K562 (cell line): ENCODE data around the gene SLC30A3. TPM values are rescaled to one million over a fixed set of nuclear protein-coding genes. Genes with fewer than 3 reads are reported as not detected.

Source experiments
- BCOR ChIP-seq: fragments of 450-650 bp; IDR thresholded peaks from 2 replicates; pipeline ENCODE4 v1.6.1; 2016
- CREBBP ChIP-seq: IDR thresholded peaks from one replicate; pipeline ENCODE4 v1.6.1; 2012; ENCODE audit warnings: low read depth, mild to moderate bottlenecking, control low read depth, inconsistent platforms, low read length
- DEAF1 ChIP-seq: fragments of 450-650 bp; formaldehyde crosslinking; IDR thresholded peaks from 2 replicates; pipeline ENCODE4 v1.4.0; 2020; ENCODE audit warnings: mild to moderate bottlenecking, moderate library complexity
- DPF2 ChIP-seq: fragments of 450-650 bp; IDR thresholded peaks from 2 replicates; pipeline ENCODE4 v1.6.1; 2016
- ETV1 ChIP-seq: fragments of 450-650 bp; conservative IDR thresholded peaks from 2 replicates; pipeline ENCODE4 v1.6.1; 2016; ENCODE audit warnings: missing genetic modification characterization, control low read depth, low read depth, missing compliant biosample characterization
- FOS ChIP-seq: IDR thresholded peaks from 3 replicates; pipeline ENCODE4 v1.6.1; 2011; ENCODE audit not compliant: insufficient read length; ENCODE audit errors: extremely low read depth
- PHF20 ChIP-seq: fragments of 450-650 bp; IDR thresholded peaks from 2 replicates; pipeline ENCODE4 v1.6.1; 2018; ENCODE audit not compliant: partially characterized antibody
- REST ChIP-seq, 2 experiments: fragments of 450-650 bp; formaldehyde crosslinking in 1 of 2; IDR thresholded peaks; 2 replicates each; pipeline versions ENCODE4 v1.4.0 to v1.6.1; 2014 to 2020; ENCODE audit warnings: mild to moderate bottlenecking in 2 of 2, borderline replicate concordance in 1 of 2, low read depth in 1 of 2
- SNRNP70 ChIP-seq: fragments of 200-400 bp; formaldehyde crosslinking; optimal IDR thresholded peaks from 2 replicates; pipeline ENCODE3; 2017; ENCODE audit warnings: low read depth, low read length
- ZHX1 ChIP-seq: fragments of 150-350 bp; conservative IDR thresholded peaks from 2 replicates; pipeline ENCODE4 v1.6.1; 2014; ENCODE audit warnings: low read length
- ZNF197 ChIP-seq: fragments of 200-800 bp; sonication (Bioruptor generic); IDR thresholded peaks from 2 replicates; pipeline ENCODE4 v1.6.1; 2016; ENCODE audit warnings: low read depth, missing genetic modification characterization, missing compliant biosample characterization
- ZNF239 ChIP-seq: fragments of 250-450 bp; sonication (Bioruptor Pico); IDR thresholded peaks from 2 replicates; pipeline ENCODE4 v1.4.0; 2020; ENCODE audit warnings: mild to moderate bottlenecking
- ZNF655 ChIP-seq: fragments of 250-450 bp; sonication (Bioruptor Pico); IDR thresholded peaks from 2 replicates; pipeline ENCODE4 v1.5.0; 2021
- polyA plus RNA-seq, 8 experiments: library from polyadenylated mRNA; depleted of rRNA in 4 of 8; stranded (reverse) in 5 of 8; unstranded in 3 of 8; fragments of >200 nt; fragmentation: Nextera tagmentation in 2 of 8; fragmentation: Illumina TruSeq in 1 of 8; extraction: Ambion mirVana in 2 of 8; extraction: Trizol in 1 of 8; gene quantifications; 2 replicates each; pipeline versions ENCODE4 v1.2.1 to v1.2.3, GENCODE V29; 2011 to 2014; ENCODE audit warnings: inconsistent platforms in 1 of 8, missing spikeins in 1 of 8
- total RNA-seq, 7 experiments: library from RNA; depleted of rRNA in 6 of 7; stranded (reverse); fragments of >200 nt in 6 of 7; fragmentation: Illumina TruSeq in 2 of 7; extraction: Trizol in 2 of 7; gene quantifications; 2 replicates each; pipeline versions ENCODE4 v1.2.1 to v1.2.3, GENCODE V29; 2011 to 2021; ENCODE audit warnings: low replicate concordance in 1 of 7

Gene SLC30A3
- total and polyA plus RNA-seq, 9 of the 15 experiments (the other 6 are each of a cell fraction or from before 2014, with no cell fraction given): 0.03 to 2.7 (median 0.89) TPM; not detected in 1

DNA sequence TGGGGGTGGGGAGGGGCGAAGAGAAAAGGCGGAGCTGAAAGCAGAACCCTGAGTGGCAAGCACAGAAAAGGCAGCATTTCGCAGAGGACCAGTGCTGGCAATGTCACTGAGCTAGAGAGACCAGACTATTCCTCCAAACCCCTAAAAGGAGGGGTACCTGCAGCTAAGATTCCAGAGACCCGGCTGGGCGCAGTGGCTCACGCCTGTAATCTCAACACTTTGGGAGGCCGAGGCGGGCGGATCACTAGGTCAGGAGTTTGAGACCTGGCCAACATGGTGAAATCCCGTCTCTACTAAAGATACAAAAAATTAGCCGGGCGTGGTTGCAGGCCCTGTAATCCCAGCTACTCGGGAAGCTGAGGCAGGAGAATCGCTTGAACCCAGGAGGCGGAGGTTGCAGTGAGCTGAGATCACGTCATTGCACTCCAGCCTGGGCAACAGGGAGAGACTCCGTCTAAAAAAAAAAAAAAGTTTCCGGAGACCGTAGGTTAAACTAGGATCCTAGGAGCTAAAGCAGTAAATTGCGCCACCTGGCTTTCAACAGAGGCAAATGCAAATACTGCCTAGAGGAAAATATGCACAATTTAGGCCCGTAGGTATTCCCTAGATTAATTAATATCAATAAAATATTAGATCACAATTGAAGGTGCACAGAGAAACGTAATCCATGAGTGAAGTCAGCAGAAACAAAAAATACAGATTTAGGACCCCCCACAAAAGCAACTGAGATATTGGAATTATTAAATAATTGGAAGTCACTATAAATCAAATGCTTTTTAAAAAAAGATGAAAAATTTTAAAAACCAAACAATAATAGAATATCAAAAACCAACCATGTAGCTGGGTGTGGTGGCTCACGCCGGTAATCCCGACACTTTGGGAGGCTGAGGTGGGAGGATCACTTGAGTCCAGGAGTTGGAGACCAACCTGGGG is 40.5 kb upstream of the SLC30A3 start (continued):
- TF ChIP-seq REST (IDR thresholded peaks at IDR 0.05; ENCODE audit: borderline replicate concordance) (peak; percentile 76; the same call in 1 of the 2 replicates), REST (CRISPR knock-in tag; IDR thresholded peaks at IDR 0.05; ENCODE audit: low read depth) (no peak), ZNF655 (CRISPR knock-in tag) (no peak), CREBBP (no peak), ZHX1 (no peak), FOS (no peak), ZNF197 (CRISPR knock-in tag) (no peak), BCOR (peak; percentile 32; the same call in 1 of the 2 replicates), ETV1 (tag) (peak; percentile 89), SNRNP70 (no peak), PHF20 (no peak), DPF2 (peak; percentile 41; the same call in 1 of the 2 replicates), ZNF239 (CRISPR knock-in tag) (no peak), DEAF1 (peak; percentile 78)
